HUES6 (cell line): ENCODE results near the gene ANKRD66.
A peak's percentile ranks its signal among the peaks of the same experiment; 100 is the strongest.
"Not testable (repeated sequence)": the region's sequence is repeated elsewhere in the genome, so short reads cannot be mapped to it uniquely, and the experiment has no call there.

ENCODE experiments used
- H3K27ac ChIP-seq: 2 replicates; pipeline ENCODE4 v1.7.0; 2013; ENCODE audit warnings: low read depth, mild to moderate bottlenecking, low read length, inconsistent platforms
- H3K27me3 ChIP-seq: 2 replicates; pipeline ENCODE4 v1.6.1; 2013; ENCODE audit warnings: low read length; ENCODE audit not compliant: control insufficient read depth, insufficient read depth
- H3K36me3 ChIP-seq: 2 replicates; pipeline ENCODE4 v1.6.1; 2013; ENCODE audit warnings: low read length; ENCODE audit not compliant: control insufficient read depth, insufficient read depth
- H3K4me1 ChIP-seq: 2 replicates; pipeline ENCODE4 v1.6.1; 2013; ENCODE audit warnings: low read length; ENCODE audit not compliant: control insufficient read depth, insufficient read depth
- H3K4me3 ChIP-seq: 2 replicates; pipeline ENCODE4 v1.5.1; 2013; ENCODE audit warnings: low read depth, low read length
- H3K9ac ChIP-seq: one replicate; pipeline ENCODE4 v1.6.1; 2013; ENCODE audit warnings: mild to moderate bottlenecking, low read length
- H3K9me3 ChIP-seq: 2 replicates; pipeline ENCODE4 v1.6.1; 2013; ENCODE audit warnings: low read depth, low read length; ENCODE audit not compliant: control insufficient read depth, insufficient read depth

Gene ANKRD66

GRCh38 chr6:46734867-46735719, 11.6 kb upstream of the ANKRD66 start, which contains the start of gene PLA2G7:
TSS of gene PLA2G7 (minus strand) at chr6:46735375. CDS start at chr6:46722891, 12,484 bp downstream.
- no peaks in the 10 kb centered on the region for H3K9me3 ChIP-seq
- no peak within 1 kb of the TSS for H3K27ac ChIP-seq
- no peaks in the 10 kb centered on the region for H3K36me3 ChIP-seq
- H3K4me1 ChIP-seq, result 0 out of 2 replicates have a peak, but pooled peaks cover 7% of the 10 kb centered on the region
- H3K27me3 ChIP-seq, result peaks cover 52% of the 10 kb centered on the region
- peak within 1 kb of the TSS; percentile 50 for H3K9ac ChIP-seq
- peak within 1 kb of the TSS; percentile 73 for H3K4me3 ChIP-seq

DNA sequence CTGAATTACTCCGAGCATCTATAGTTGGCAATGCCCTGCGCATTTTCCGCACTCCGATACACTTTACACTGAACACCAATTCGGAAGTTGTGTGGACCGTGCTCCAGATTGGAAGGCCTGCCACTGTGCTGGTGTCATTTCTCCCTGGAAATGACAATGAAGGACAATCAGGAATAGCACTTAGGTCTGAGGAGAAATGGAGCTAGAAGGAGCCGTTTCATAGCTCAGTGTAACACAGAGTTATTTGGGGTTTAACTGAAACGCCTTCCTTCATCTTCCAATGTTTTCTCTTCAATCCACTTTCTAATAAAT, 11.1 kb upstream of the ANKRD66 start:
- peaks cover 52% of the 10 kb centered on the region for H3K27me3 ChIP-seq
- H3K27ac ChIP-seq, result no peak overlapping the region
- peak overlapping the region; percentile 73 for H3K4me3 ChIP-seq
- no peaks in the 10 kb centered on the region for H3K9me3 ChIP-seq
- 0 out of 2 replicates have a peak, but pooled peaks cover 11% of the 10 kb centered on the region for H3K4me1 ChIP-seq
- H3K36me3 ChIP-seq, result no peaks in the 10 kb centered on the region
- H3K9ac ChIP-seq, result peak overlapping the region; percentile 50

GRCh38 chr6:46736906-46737305, 9.8 kb upstream of the ANKRD66 start:
- no peak overlapping the region for H3K4me3 ChIP-seq
- H3K36me3 ChIP-seq, result no peaks in the 10 kb centered on the region
- no peaks in the 10 kb centered on the region for H3K9me3 ChIP-seq
- peaks cover 52% of the 10 kb centered on the region for H3K27me3 ChIP-seq
- no peak overlapping the region for H3K27ac ChIP-seq
- H3K9ac ChIP-seq, result no peak overlapping the region
- H3K4me1 ChIP-seq, result 0 out of 2 replicates have a peak, but pooled peaks cover 11% of the 10 kb centered on the region

- no peak overlapping the region for H3K4me3 ChIP-seq
- H3K9ac ChIP-seq, result no peak overlapping the region
These were observed 5.3 kb upstream of the ANKRD66 start for GRCh38 chr6:46741482-46741881.

DNA sequence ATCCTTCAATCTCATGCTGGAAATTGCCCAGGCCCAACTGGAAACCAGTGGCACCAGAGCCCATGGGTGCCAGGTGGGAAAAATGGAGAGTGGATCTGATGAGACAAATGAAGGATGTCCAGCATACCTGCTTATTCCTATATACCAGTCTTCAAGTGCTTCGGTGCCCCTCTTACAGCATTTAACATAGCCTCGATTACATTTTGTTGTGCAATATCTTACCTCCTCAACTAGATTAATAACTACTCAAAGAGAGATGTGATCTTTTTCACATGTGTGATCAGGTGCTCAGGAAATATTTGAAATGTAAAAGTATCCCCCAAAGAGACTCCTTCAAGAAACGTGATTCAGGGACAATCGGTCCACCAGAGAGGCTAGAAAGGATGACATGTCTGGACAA, 4.8 kb upstream of the ANKRD66 start:
- H3K27ac ChIP-seq, result no peak overlapping the region
- H3K4me1 ChIP-seq, result 0 out of 2 replicates have a peak, but pooled peaks cover 3% of the 10 kb centered on the region
- no peaks in the 10 kb centered on the region for H3K36me3 ChIP-seq
- no peaks in the 10 kb centered on the region for H3K9me3 ChIP-seq
- H3K9ac ChIP-seq, result no peak overlapping the region
- peaks cover 13% of the 10 kb centered on the region for H3K27me3 ChIP-seq
- H3K4me3 ChIP-seq, result no peak overlapping the region

More at GRCh38 chr6:46741482-46741881, 5.3 kb upstream of the ANKRD66 start:
- Histone ChIP-seq H3K27me3 (peaks cover 17% of the 10 kb centered on the region), H3K9me3 (no peaks in the 10 kb centered on the region), H3K36me3 (no peaks in the 10 kb centered on the region), H3K4me1 (0 out of 2 replicates have a peak, but pooled peaks cover 3% of the 10 kb centered on the region), H3K27ac (no peak overlapping the region)

DNA sequence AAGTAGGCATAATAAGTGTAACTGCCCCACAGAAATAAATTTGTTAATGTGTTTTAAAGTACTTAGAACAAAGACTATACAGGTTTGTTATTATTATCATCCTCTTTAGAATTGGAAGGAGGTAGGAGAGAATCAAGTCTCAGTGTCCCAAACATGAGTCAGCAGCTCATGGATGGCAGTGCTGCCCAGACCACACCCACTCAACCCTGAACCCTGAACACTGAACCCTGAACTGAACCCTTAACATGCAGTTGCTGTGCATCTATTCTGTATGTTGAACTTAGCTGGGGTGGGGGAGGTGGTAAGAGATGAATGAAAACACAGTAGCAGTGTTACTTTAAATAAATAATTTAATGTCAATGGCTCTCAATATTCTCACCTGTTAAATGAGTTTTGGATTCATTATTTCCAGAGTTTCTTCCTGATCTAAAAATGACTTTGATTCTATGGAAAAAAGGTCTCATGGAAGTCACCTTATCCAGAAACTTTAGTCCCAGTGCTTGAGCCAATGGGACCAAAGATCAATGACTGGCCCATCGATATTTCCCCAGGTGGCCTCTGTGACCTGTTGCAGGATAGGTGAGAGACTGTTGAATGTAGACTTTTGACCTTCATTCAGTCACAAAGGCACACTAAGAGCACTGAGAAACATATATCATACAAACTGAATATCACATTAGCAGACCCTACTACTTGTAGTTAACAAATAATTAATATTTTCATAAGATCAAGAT, 3.1 kb upstream of the ANKRD66 start:
- no peaks in the 10 kb centered on the region for H3K36me3 ChIP-seq
- no peak overlapping the region for H3K9ac ChIP-seq
- H3K4me3 ChIP-seq, result no peak overlapping the region
- H3K27ac ChIP-seq, result no peak overlapping the region
- 0 out of 2 replicates have a peak, but pooled peaks cover 3% of the 10 kb centered on the region for H3K4me1 ChIP-seq
- no peaks in the 10 kb centered on the region for H3K27me3 ChIP-seq
- H3K9me3 ChIP-seq, result no peaks in the 10 kb centered on the region

DNA sequence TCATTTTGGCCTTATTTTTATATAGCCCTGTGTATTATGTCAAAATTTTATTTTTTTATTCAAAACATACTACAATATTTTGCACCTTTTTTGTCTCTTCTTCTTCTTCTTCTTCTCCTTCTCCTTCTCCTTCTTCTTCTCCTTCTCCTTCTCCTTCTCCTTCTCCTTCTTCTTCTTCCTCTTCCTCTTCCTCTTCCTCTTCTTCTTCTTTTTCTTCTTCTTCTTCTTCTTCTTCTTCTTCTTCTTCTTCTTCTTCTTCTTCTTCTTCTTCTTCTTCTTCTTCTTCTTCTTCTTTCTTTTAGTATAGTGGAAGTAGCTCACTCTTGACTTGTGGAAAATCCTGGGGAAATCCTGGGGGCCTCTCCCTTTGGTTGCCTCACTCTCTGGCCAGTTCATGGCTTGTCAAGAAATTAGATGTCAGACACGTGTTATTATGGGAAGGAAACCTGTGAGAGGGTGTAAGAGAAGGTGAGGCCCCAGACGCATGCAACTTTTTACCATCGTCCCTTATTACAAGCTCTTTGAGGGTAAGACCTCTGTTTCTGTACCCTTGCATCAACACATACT, 2.5 kb upstream of the ANKRD66 start:
- not testable (repeated sequence) for H3K27ac ChIP-seq, H3K9ac ChIP-seq, H3K36me3 ChIP-seq, H3K9me3 ChIP-seq, H3K4me3 ChIP-seq, H3K27me3 ChIP-seq, H3K4me1 ChIP-seq

DNA sequence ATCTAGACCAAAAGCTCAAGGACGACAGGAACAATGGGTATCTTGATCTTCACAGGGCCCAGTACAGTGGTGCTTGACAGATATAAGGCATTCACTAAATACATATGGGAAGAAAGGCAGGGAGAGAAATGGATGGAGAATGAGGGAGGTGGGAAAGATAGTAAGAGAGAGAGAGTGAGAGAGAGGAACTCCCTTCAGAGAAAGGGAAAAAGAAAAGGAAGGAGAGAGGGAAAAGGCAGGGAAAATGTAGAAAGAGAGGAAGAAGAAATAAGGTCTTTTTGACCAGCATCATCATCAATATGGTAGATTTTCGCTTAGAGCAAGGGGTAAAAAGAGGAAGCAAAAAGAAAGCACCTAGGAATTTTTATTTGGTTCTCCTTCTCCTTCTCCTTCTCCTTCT, 760 bp upstream of the ANKRD66 start:
- Histone ChIP-seq H3K36me3 (no peaks in the 10 kb centered on the region), H3K27me3 (no peaks in the 10 kb centered on the region), H3K27ac (no peak overlapping the region), H3K9me3 (no peaks in the 10 kb centered on the region), H3K9ac (no peak overlapping the region), H3K4me1 (peaks cover 9% of the 10 kb centered on the region), H3K4me3 (no peak overlapping the region)

DNA sequence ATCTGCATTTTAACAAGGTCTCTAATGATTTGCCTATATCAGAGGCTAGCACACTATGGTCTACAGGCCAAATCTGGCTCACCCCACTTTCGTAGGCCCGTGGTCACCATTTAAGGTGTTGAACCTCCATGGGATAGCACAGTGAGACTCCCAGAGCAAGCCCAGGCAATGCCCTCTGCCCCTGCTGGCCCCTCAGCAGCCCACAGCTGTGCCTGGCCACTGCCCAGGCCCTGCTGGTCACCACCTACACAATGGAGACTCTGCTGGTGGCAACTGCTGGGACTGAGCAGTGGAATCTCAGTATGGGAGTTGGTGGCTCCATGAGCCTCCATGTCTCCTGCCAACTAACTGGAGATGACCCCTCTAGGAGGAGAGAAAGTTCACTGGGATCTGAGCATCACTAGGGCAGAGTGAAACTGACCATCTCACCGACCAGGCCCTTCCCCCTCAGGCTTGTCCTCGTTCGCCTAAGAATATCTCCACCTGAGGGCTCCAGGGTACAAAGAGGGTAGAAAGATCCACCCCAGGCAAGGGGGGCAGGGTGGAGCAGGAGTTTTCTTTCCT, 2.3 kb downstream of the ANKRD66 start:
- no peaks in the 10 kb centered on the region for H3K27me3 ChIP-seq
- no peak overlapping the region for H3K4me3 ChIP-seq
- H3K36me3 ChIP-seq, result no peaks in the 10 kb centered on the region
- H3K27ac ChIP-seq, result no peak overlapping the region
- no peaks in the 10 kb centered on the region for H3K9me3 ChIP-seq
- no peak overlapping the region for H3K9ac ChIP-seq
- peaks cover 9% of the 10 kb centered on the region for H3K4me1 ChIP-seq

DNA sequence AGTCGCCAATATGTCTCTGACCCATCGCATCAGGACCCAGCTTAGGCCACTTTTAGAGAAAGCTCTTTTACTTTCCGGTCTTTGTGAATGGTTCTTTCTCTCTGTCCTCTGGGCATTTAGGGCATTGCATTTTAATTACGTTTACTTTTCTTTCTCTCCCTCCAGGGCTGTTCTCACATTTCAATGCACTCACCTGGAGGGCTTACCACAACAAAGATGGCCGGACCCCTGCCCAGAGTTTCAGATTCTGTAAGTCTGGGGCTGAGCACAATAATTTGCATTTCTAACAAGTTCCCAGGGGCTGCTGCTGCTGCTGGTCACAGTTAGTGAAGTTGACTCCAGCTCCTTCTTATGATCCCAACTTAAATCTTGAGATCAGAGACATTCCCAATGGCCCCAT, 3.0 kb downstream of the ANKRD66 start:
- Histone ChIP-seq H3K4me1 (peaks cover 9% of the 10 kb centered on the region), H3K9ac (no peak overlapping the region), H3K27ac (no peak overlapping the region), H3K4me3 (peak overlapping the region; percentile 27; the same call in 1 of the 2 replicates), H3K9me3 (no peaks in the 10 kb centered on the region), H3K27me3 (no peaks in the 10 kb centered on the region), H3K36me3 (no peaks in the 10 kb centered on the region)
